Urothelium cell line (cell line): ENCODE measurements around the gene PTF1A.

Source experiments
- DNase-seq: peaks from one replicate; pipeline ENCODE4 v3.0.0; 2011; ENCODE audit warnings: low spot score, mixed read lengths
- FAIRE-seq: peaks from 2 replicates; lab custom pipeline; 2011; peaks lifted over from hg19 to GRCh38; lab: Jason Lieb, UNC

PTF1A gene

GRCh38 chr10:23191764-23192711 lies at the start of gene PTF1A:
Gene PTF1A, plus strand, starts transcription at chr10:23192312. Its CDS starts 219 bp downstream, at chr10:23192531.
- DNase-seq, result no peak
- FAIRE-seq, result no peak

GRCh38 chr10:23146258-23146657 lies 45.9 kb upstream of the PTF1A start:
- DNase-seq (no peak), FAIRE-seq (no peak)

DNA sequence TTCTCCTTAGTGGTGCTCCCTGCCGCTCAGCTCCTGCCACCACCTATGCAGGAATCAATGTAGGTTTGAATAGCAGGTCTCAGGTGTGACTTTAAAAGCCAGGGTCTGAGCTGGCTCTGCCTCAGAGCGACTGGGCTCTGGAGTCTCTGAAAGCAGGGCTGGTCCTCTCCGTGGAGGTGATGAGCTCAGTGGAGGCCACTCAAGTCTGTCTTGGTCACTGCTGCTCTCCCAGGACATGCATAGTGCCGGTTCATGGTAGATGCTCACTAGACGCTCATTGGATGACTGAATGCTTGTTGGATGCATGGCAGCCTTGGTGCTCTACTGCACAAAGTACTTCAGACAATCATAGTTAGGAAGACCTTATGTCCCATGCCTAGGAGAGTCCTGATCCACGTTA lies 45.1 kb upstream of the PTF1A start:
- DNase-seq, result no peak
- no peak for FAIRE-seq

DNA sequence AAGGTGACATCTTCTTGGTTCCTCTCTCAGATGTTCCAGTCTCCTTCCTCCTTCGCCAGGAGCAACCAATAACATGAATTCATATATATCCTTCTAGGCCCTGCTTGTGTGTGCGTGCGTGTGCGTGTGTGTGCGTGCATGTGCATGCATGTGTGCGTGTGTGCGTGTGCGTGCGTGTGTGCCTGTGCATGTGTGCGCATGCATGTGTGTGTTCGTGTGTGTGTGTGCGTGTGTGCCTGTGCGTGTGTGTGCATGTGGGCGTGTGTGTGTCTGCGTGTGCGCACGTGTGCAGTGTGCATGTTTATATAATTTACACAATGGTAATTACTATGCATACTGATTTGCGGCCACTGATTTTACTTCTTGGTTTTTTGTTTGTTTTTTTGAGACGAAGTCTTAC lies 43.9 kb upstream of the PTF1A start:
- DNase-seq (no peak), FAIRE-seq (peak; percentile 79)

DNA sequence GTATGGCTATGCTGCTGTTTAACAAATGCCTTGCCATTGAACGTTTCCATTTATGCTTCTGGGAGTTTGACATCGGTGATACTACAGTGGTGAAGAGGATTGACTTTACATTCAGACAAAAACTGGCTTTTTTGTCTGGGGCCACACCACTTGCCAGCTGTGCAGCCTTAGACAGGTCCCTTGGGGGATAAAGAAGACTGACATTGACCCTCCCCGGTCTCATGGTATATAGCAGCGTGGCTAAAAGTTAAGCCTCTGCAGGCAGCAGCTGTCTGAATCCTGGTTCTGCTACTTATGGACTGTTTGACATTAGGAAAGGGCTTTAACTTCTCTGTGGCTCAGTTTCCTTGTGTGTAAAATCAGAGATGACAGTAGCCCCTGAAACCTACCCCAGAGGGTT lies 42.0 kb upstream of the PTF1A start:
- DNase-seq (no peak), FAIRE-seq (no peak)

DNA sequence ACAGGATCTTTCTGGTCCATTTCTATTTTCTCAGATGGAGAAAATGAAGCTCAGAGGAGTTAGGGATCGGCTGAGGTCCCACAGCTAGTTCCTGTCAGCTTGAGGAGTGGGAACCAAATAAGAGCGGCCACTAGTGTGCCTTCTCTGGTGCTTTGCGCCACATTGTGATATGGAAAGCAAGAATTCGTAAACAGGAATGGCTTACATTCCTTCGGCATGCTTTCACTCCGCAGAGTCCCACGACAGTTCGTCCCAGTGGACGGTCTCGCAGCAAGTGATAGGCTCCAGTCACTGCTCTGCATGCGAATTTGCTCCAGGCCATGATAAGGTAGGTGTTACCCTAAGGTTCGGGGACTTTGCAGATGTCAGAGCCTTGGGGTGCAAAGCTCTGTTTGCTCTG lies 41.5 kb upstream of the PTF1A start:
- DNase-seq (no peak), FAIRE-seq (no peak)

GRCh38 chr10:23151071-23151470 lies 41.0 kb upstream of the PTF1A start:
- DNase-seq, result no peak
- no peak for FAIRE-seq

DNA sequence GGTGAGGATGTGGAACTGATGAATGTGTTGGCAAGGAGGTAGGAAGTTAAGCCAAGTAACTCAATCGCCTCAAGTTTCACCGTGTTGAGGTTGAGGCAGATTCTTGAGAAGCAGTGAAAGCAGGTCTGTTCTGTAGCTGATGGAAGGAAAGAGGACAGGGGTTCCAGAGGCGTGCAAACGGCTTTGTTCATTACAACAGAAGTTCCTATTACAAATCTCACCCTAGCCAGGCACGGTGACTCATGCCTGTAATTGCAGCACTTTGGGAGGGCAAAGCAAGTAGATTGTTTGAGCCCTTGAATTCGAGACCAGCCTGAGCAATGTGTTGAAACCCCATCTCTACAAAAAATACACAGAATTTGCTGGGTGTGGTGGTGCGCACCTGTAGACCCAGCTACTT lies 36.9 kb upstream of the PTF1A start:
- DNase-seq (no peak), FAIRE-seq (no peak)

- no peak for FAIRE-seq
- DNase-seq, result no peak
Observed at GRCh38 chr10:23156447-23157150, 35.5 kb upstream of the PTF1A start.

GRCh38 chr10:23157239-23157681 lies 34.9 kb upstream of the PTF1A start:
- FAIRE-seq (no peak), DNase-seq (no peak)

DNA sequence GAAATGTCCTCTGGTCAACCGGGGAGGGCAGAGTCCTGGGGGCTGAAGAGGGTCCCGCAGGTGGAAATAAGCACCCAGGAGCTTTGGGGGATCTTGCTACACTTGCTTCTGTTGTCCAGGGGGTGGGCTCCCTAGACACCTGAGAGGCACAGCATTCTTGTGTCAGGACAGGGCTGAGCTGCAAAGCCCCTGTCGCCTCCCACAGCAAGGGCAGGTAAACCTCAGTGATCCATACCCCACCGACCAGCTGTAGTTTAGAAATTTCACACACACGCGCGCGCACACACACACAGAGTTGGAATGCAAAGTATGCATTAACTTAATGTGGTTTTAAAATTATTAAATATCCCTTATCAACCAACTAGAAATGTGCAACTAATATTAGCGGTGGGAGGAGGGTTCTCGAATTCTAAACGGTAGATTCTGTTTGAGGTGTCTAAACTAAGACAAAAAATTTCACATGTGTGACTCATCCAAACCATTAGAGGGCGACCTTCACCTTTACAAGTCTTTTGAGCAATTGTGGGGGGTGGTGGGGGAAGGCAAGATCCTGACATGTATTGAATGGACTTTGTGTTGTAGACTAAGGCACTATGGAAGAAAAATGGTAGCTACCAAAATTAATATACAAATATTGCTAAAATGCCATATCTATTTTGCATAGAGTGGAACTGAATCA lies 34.3 kb upstream of the PTF1A start:
- FAIRE-seq (no peak), DNase-seq (peak; percentile 55)

- FAIRE-seq (no peak), DNase-seq (peak; percentile 71)
Observed at GRCh38 chr10:23158370-23158769, 33.7 kb upstream of the PTF1A start.

- no peak for FAIRE-seq
- peak; percentile 70 for DNase-seq
Observed at GRCh38 chr10:23171232-23171876, 20.8 kb upstream of the PTF1A start.

DNA sequence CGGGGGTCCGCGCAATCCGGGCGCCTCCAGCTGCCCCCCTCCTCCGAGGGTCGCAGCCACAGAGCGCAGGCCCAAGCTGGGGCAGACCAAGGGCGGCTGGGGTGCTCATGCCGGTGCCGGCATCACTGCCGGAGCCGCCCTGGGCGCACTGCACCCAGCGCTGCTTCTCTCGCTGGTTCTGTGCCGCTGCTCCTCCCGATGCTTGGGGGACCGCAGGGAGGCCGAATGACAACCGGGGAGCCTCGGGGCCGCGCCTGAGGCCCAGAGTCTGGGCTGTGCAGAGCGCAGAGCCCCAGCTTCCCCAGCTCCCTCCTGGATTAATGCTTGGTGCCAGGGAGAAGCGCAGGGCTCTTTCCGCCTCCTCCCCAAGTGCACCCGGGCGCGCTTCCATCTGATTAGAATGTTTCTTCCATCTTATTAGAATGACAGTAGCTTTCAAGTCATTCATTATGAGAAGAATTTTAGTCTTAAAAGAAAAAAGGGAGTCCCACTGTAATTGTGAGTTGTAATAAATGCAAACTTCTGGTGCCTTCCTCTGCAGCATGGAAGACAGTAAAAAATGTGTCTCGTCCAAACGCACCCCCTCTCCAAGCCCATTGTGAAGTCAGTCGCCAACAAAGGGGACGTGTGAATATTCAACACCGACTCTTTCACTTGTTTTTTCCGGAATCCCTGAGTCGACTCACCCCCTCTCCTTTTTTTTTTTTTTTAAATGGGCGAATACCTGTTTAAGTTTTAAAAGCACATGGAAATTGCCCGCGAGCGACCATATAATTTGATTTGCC lies 19.5 kb upstream of the PTF1A start:
- FAIRE-seq (no peak), DNase-seq (no peak)

GRCh38 chr10:23173214-23174073 lies 18.7 kb upstream of the PTF1A start:
- DNase-seq (peak; percentile 35), FAIRE-seq (no peak)

GRCh38 chr10:23174074-23174976 lies 17.8 kb upstream of the PTF1A start:
- FAIRE-seq (no peak), DNase-seq (no peak)

DNA sequence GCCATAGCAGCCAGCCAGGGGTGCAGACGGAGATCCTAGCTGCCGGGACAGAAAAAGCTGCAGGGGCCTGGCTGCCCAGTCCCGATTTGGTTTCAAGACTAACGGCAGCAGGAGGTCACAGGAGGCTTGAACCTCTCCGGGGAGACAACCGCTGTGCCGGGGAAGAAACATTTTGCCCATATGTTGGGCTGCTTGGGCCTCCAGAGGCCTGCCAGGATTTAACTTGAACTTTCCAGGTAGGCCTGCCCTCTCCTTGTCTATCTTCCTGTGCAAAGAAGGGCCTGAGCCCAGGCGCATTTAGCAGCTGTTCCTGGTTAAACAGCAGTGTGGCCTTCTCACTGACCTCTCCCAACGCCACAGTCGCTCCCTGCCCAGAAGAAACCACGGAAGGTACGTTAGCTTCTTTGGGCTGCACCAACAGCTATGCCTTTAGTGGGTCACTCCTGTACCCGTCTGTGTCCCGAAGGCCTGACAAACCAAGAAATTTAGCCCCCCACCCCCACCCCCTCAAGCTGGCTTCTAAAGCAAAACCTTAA lies 17.1 kb upstream of the PTF1A start:
- DNase-seq, result no peak
- no peak for FAIRE-seq

- FAIRE-seq, result no peak
Observed at GRCh38 chr10:23186178-23186577, 5.9 kb upstream of the PTF1A start.

More at GRCh38 chr10:23186178-23186577, 5.9 kb upstream of the PTF1A start:
- no peak for DNase-seq
